HG03565 (cell line): ENCODE data around the gene CRYBB1.

Source experiments
- ATAC-seq: cut with Tn5 transposase; IDR thresholded peaks from one replicate; pipeline ENCODE4 v1.9.1; 2021; ENCODE audit warnings: mild to moderate bottlenecking, moderate library complexity; ENCODE audit not compliant: unreplicated experiment

Gene CRYBB1

GRCh38 chr22:26581633-26582168 is 36.1 kb downstream of the CRYBB1 start:
- ATAC-seq, result no peak

GRCh38 chr22:26581026-26581425 is 36.8 kb downstream of the CRYBB1 start:
- ATAC-seq, result no peak

- ATAC-seq, result no peak
Observed at GRCh38 chr22:26580240-26580962, 37.4 kb downstream of the CRYBB1 start.

- ATAC-seq, result no peak
Observed at GRCh38 chr22:26579331-26579886, 38.4 kb downstream of the CRYBB1 start.

- ATAC-seq, result no peak
Observed at GRCh38 chr22:26577081-26577480, 40.7 kb downstream of the CRYBB1 start.

GRCh38 chr22:26576026-26576680 is 41.7 kb downstream of the CRYBB1 start:
- ATAC-seq, result no peak

GRCh38 chr22:26574001-26574723 is 43.7 kb downstream of the CRYBB1 start:
- ATAC-seq, result no peak

GRCh38 chr22:26573026-26573662 is 44.7 kb downstream of the CRYBB1 start:
- ATAC-seq, result no peak

- no peak for ATAC-seq
Observed at GRCh38 chr22:26570864-26571525, 46.8 kb downstream of the CRYBB1 start.

- no peak for ATAC-seq
Observed at GRCh38 chr22:26570115-26570514, 47.7 kb downstream of the CRYBB1 start.

GRCh38 chr22:26568207-26568706 is 49.6 kb downstream of the CRYBB1 start:
- no peak for ATAC-seq

- ATAC-seq, result no peak
Observed at GRCh38 chr22:26567610-26568009, 50.2 kb downstream of the CRYBB1 start.

GRCh38 chr22:26566994-26567393 is 50.8 kb downstream of the CRYBB1 start:
- ATAC-seq, result no peak

- ATAC-seq, result no peak
Observed at GRCh38 chr22:26565889-26566288, 51.9 kb downstream of the CRYBB1 start.

- ATAC-seq, result no peak
Observed at GRCh38 chr22:26565181-26565580, 52.6 kb downstream of the CRYBB1 start.

GRCh38 chr22:26564672-26565071 is 53.2 kb downstream of the CRYBB1 start:
- ATAC-seq, result no peak

GRCh38 chr22:26564181-26564580 is 53.6 kb downstream of the CRYBB1 start:
- no peak for ATAC-seq

- ATAC-seq, result no peak
Observed at GRCh38 chr22:26563022-26563421, 54.8 kb downstream of the CRYBB1 start.

GRCh38 chr22:26561756-26562417 is 55.9 kb downstream of the CRYBB1 start:
- ATAC-seq, result no peak
